MM.1S (cell line): Measurements from ENCODE around the gene FGF14.

Experiments
- DNase-seq: peaks from one replicate; pipeline ENCODE4 v3.0.0-alpha.2; 2015
- H2AFZ ChIP-seq: fragments of 300-600 bp; sonication (generic); 2 replicates; pipeline ENCODE4 v1.6.0; 2016; ENCODE audit warnings: antibody characterized with exemption, low read length
- H3F3A ChIP-seq: fragments of 300-600 bp; sonication (generic); 2 replicates; pipeline ENCODE4 v1.6.1; 2016; ENCODE audit warnings: mild to moderate bottlenecking, antibody characterized with exemption, low read length, moderate library complexity, mixed read lengths; ENCODE audit not compliant: insufficient read depth
- H3K27ac ChIP-seq: fragments of 300-600 bp; sonication (generic); 2 replicates; pipeline ENCODE4 v1.5.1; 2016; ENCODE audit warnings: mild to moderate bottlenecking, low read length
- H3K27me3 ChIP-seq: fragments of 300-600 bp; sonication (generic); replicated peaks from 2 replicates; pipeline ENCODE4 v1.6.0; 2016; ENCODE audit warnings: low read length; ENCODE audit not compliant: insufficient read depth
- H3K36me3 ChIP-seq: fragments of 300-600 bp; sonication (generic); replicated peaks from 2 replicates; pipeline ENCODE4 v1.6.1; 2016; ENCODE audit warnings: mild to moderate bottlenecking, low read length, mixed read lengths; ENCODE audit not compliant: insufficient read depth
- H3K4me1 ChIP-seq: fragments of 300-600 bp; sonication (generic); 2 replicates; pipeline ENCODE4 v1.6.1; 2016; ENCODE audit warnings: low read length, mixed read lengths
- H3K4me2 ChIP-seq: fragments of 300-600 bp; sonication (generic); 2 replicates; pipeline ENCODE4 v1.6.0; 2016; ENCODE audit warnings: low read depth, low read length
- H3K4me3 ChIP-seq: fragments of 300-600 bp; sonication (generic); 2 replicates; pipeline ENCODE4 v1.5.1; 2016; ENCODE audit warnings: low read length, mixed read lengths
- H3K79me2 ChIP-seq: fragments of 300-600 bp; sonication (generic); 2 replicates; pipeline ENCODE4 v1.6.1; 2016; ENCODE audit warnings: mixed run types, low read length, mixed read lengths
- H3K9ac ChIP-seq: fragments of 300-600 bp; sonication (generic); 2 replicates; pipeline ENCODE4 v1.6.1; 2016; ENCODE audit warnings: low read length, mixed read lengths
- H3K9me2 ChIP-seq: fragments of 300-600 bp; sonication (generic); replicated peaks from 2 replicates; pipeline ENCODE4 v1.6.1; 2016; ENCODE audit warnings: mild to moderate bottlenecking, low read length, mixed read lengths; ENCODE audit not compliant: insufficient read depth
- H3K9me3 ChIP-seq: fragments of 300-600 bp; sonication (generic); replicated peaks from 2 replicates; pipeline ENCODE4 v1.6.1; 2016; ENCODE audit warnings: mild to moderate bottlenecking, low read length, mixed read lengths; ENCODE audit not compliant: insufficient read depth
- H4K20me1 ChIP-seq: fragments of 300-600 bp; sonication (generic); 2 replicates; pipeline ENCODE4 v1.6.1; 2016; ENCODE audit warnings: mild to moderate bottlenecking, low read length, moderate library complexity, mixed read lengths; ENCODE audit not compliant: insufficient read depth
- CTCF ChIP-seq: fragments of 300-600 bp; sonication (generic); IDR thresholded peaks from 2 replicates; pipeline ENCODE4 v1.5.1; 2016; ENCODE audit warnings: antibody characterized with exemption, low read length, mixed read lengths
- EZH2 ChIP-seq: fragments of 300-600 bp; sonication (generic); optimal IDR thresholded peaks from 2 replicates; pipeline ENCODE3; 2017; ENCODE audit warnings: low read depth, mild to moderate bottlenecking, antibody characterized with exemption, low read length, mixed read lengths
- EZH2phosphoT487 ChIP-seq: fragments of 300-600 bp; sonication (generic); IDR thresholded peaks from 2 replicates; pipeline ENCODE4 v1.6.1; 2018; ENCODE audit warnings: antibody characterized with exemption, low read length

FGF14 gene

GRCh38 chr13:101736566-101736965 lies 665.3 kb downstream of the FGF14 start:
- Histone ChIP-seq H3K4me2 (no peak overlapping the region), H4K20me1 (no peaks in the 10 kb centered on the region), H3K9me2 (no peaks in the 10 kb centered on the region), H3K4me1 (no peaks in the 10 kb centered on the region), H3F3A (no peaks in the 10 kb centered on the region), H3K36me3 (no peaks in the 10 kb centered on the region), H2AFZ (no peak overlapping the region), H3K9ac (no peak overlapping the region), H3K27ac (no peak overlapping the region), H3K4me3 (no peak overlapping the region), H3K79me2 (no peaks in the 10 kb centered on the region), H3K27me3 (no peaks in the 10 kb centered on the region), H3K9me3 (no peaks in the 10 kb centered on the region)
- DNase-seq: no peak
- no peak for TF ChIP-seq EZH2
- no peak for TF ChIP-seq CTCF
- TF ChIP-seq EZH2phosphoT487: no peak

GRCh38 chr13:101730420-101731000 lies 671.3 kb downstream of the FGF14 start:
- Histone ChIP-seq H3K9me2 (no peaks in the 10 kb centered on the region), H4K20me1 (no peaks in the 10 kb centered on the region), H3K36me3 (no peaks in the 10 kb centered on the region), H3K9ac (no peak overlapping the region), H3K27ac (no peak overlapping the region), H3K4me3 (no peak overlapping the region), H2AFZ (no peak overlapping the region), H3K27me3 (no peaks in the 10 kb centered on the region), H3F3A (no peaks in the 10 kb centered on the region), H3K4me1 (no peaks in the 10 kb centered on the region), H3K79me2 (no peaks in the 10 kb centered on the region), H3K9me3 (no peaks in the 10 kb centered on the region), H3K4me2 (no peak overlapping the region)
- TF ChIP-seq EZH2: no peak
- no peak for DNase-seq

GRCh38 chr13:101728615-101729014 lies 673.2 kb downstream of the FGF14 start:
- no peak for DNase-seq
- Histone ChIP-seq H3K27me3 (no peaks in the 10 kb centered on the region), H2AFZ (no peak overlapping the region), H3K9me2 (no peaks in the 10 kb centered on the region), H3K79me2 (no peaks in the 10 kb centered on the region), H3K36me3 (no peaks in the 10 kb centered on the region), H3K9ac (no peak overlapping the region), H3K4me2 (no peak overlapping the region), H3K27ac (no peak overlapping the region), H3K4me1 (no peaks in the 10 kb centered on the region), H3F3A (no peaks in the 10 kb centered on the region), H4K20me1 (no peaks in the 10 kb centered on the region), H3K9me3 (no peaks in the 10 kb centered on the region), H3K4me3 (no peak overlapping the region)
- TF ChIP-seq EZH2phosphoT487: no peak
- TF ChIP-seq EZH2: no peak
- TF ChIP-seq CTCF: no peak

GRCh38 chr13:101728021-101728420 lies 673.8 kb downstream of the FGF14 start:
- DNase-seq: no peak
- TF ChIP-seq EZH2phosphoT487 (no peak), CTCF (no peak), EZH2 (no peak)
- H3K36me3 ChIP-seq: no peaks in the 10 kb centered on the region
- H3K9me3 ChIP-seq: no peaks in the 10 kb centered on the region
- H3K4me1 ChIP-seq: no peaks in the 10 kb centered on the region
- H2AFZ ChIP-seq: no peak overlapping the region
- H3K4me2 ChIP-seq: no peak overlapping the region
- H3F3A ChIP-seq: no peaks in the 10 kb centered on the region
- H3K27me3 ChIP-seq: no peaks in the 10 kb centered on the region
- no peaks in the 10 kb centered on the region for H4K20me1 ChIP-seq
- H3K27ac ChIP-seq: no peak overlapping the region
- no peak overlapping the region for H3K4me3 ChIP-seq
- no peak overlapping the region for H3K9ac ChIP-seq
- H3K9me2 ChIP-seq: no peaks in the 10 kb centered on the region
- H3K79me2 ChIP-seq: no peaks in the 10 kb centered on the region
